Activated CD4-positive, alpha-beta T cell treated with anti-CD3 and anti-CD28 coated beads for 48 hours (primary cell): Measurements from ENCODE around the gene SNRPA1.

Experiments used
- DNase-seq: peaks from one replicate; pipeline ENCODE4 v3.0.0-alpha.2; 2020

SNRPA1 gene

DNA sequence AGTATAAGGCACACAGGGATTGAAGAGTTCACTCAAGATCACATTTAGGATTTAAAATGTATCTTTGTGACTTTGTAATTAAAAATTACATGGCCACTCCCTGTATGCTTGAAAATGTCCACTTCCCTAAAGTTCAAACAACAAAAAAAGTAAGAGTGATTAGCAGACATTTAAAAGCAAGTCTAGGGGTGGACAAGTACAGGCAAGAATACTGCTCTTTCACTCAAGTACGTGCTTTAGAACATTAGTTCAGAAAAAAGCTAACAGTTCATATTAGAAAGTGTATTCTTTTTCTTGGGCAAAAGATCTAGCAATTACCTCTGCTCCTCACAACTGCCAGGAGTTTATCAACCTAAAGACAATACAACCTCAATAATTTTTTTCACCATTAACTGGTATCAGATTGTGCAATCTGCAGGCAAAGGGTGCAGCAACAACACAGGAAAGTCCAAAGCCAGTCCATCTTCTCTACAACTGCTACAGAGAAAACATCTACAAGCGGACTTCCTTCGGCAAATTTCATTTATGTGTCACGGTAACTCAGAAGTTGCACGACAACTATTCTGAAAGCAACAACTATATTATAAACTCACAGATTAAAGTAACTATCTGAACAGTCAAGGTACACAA, 61.3 kb downstream of the SNRPA1 start:
- no peak for DNase-seq

DNA sequence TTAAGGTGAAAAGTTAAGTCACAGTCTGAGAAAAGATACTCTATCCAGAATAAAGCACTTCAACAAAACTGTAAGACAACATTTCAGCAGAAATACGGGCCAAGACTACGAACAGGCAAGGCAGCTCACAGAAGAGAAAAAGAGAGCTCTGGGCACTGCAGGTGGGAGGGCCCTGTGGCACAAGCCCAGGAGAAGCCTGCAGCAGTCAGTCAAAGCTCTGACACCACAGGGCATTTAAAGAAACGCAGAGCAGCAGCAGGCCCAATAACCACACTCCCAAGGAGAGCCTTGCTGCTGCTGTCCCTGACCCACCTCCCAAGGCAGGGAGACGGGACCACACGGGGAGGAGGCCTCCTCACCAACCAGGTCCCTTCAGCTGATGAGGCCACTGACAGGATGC, 62.4 kb downstream of the SNRPA1 start:
- no peak for DNase-seq
